GM12878 (cell line): ENCODE measurements around the gene NDE1. TPM values are rescaled to one million over a fixed set of nuclear protein-coding genes. Genes with fewer than 3 reads are reported as not detected.

Source experiments
- ATAC-seq: fragments of 200-7000 bp; cut with Tn5 transposase; 3 replicates; pipeline ENCODE4 v1.9.1; 2020; ENCODE audit warnings: mild to moderate bottlenecking, moderate library complexity
- BruUV-seq: library from RNA; stranded (reverse); fragments of 400-500 nt; replicated peaks from 2 replicates; lab custom pipeline; 2021; lab: Mats Ljungman, UMichigan
- CTCF ChIA-PET: fragments of 300-600 bp; sonication (Branson Sonifier 250); formaldehyde crosslinking; extraction: SDS; loops from one replicate; lab custom pipeline; 2021; ENCODE audit warnings: inconsistent platforms; lab: Yijun Ruan, JAX
- POLR2A ChIA-PET: fragments of 350-600 bp; formaldehyde crosslinking; extraction: SDS; loops from one replicate; lab custom pipeline; 2021; ENCODE audit warnings: inconsistent platforms; lab: Charles Lee
- RAD21 ChIA-PET: fragments of 300-600 bp; sonication (Branson Sonifier 250); formaldehyde crosslinking; loops from one replicate; lab custom pipeline; 2023; ENCODE audit warnings: antibody characterized with exemption; ENCODE audit not compliant: unreplicated experiment; lab: Charles Lee
- SMC1A ChIA-PET: fragments of 300-600 bp; sonication (Branson Sonifier 250); formaldehyde crosslinking; loops from one replicate; lab custom pipeline; 2023; ENCODE audit not compliant: unreplicated experiment, uncharacterized antibody; lab: Charles Lee
- DNase-seq: peaks from one replicate; pipeline ENCODE4 v3.0.0-alpha.2; 2011; ENCODE audit warnings: low read depth, low spot score
- FAIRE-seq: peaks from 3 replicates; lab custom pipeline; 2011; peaks lifted over from hg19 to GRCh38; lab: Jason Lieb, UNC
- H2AFZ ChIP-seq: 2 replicates; pipeline ENCODE4 v1.6.0; 2011; ENCODE audit warnings: low read depth, low read length, control low read depth; ENCODE audit not compliant: control insufficient read depth
- H3K27ac ChIP-seq: 2 replicates; pipeline ENCODE4 v1.5.1; 2011; ENCODE audit warnings: control low read depth; ENCODE audit not compliant: control insufficient read depth, insufficient read depth
- H3K27me3 ChIP-seq, 2 experiments: replicated peaks in 1 of 2; 2 replicates each; pipeline versions ENCODE4 v1.6.0 to v1.6.1; 2011; ENCODE audit warnings: low read length in 1 of 2; ENCODE audit not compliant: control insufficient read depth in 2 of 2, insufficient read depth in 2 of 2
- H3K36me3 ChIP-seq, 2 experiments: 2 replicates each; pipeline ENCODE4 v1.5.1; 2011; ENCODE audit warnings: low read length in 1 of 2; ENCODE audit not compliant: control insufficient read depth in 2 of 2, insufficient read depth in 2 of 2
- H3K4me1 ChIP-seq: 2 replicates; pipeline ENCODE4 v1.6.1; 2011; ENCODE audit warnings: mild to moderate bottlenecking, low read length, moderate library complexity, mixed read lengths; ENCODE audit not compliant: control insufficient read depth, insufficient read depth
- H3K4me2 ChIP-seq: 2 replicates; pipeline ENCODE4 v1.6.0; 2011; ENCODE audit warnings: control low read depth; ENCODE audit not compliant: control insufficient read depth, insufficient read depth
- H3K4me3 ChIP-seq: fragments of 200-600 bp; sonication (generic); 2 replicates; pipeline ENCODE4 v1.5.1; 2016
- H3K79me2 ChIP-seq: 2 replicates; pipeline ENCODE4 v1.6.0; 2011; ENCODE audit warnings: low read length; ENCODE audit not compliant: control insufficient read depth, insufficient read depth
- H3K9ac ChIP-seq: 2 replicates; pipeline ENCODE4 v1.8.0; 2011; ENCODE audit warnings: low read length, control low read depth, mixed read lengths; ENCODE audit not compliant: control insufficient read depth, insufficient read depth
- H3K9me3 ChIP-seq: replicated peaks from 3 replicates; pipeline ENCODE4 v1.5.1; 2011; ENCODE audit warnings: mild to moderate bottlenecking, low read length; ENCODE audit not compliant: control insufficient read depth, insufficient read depth
- H4K20me1 ChIP-seq: 2 replicates; pipeline ENCODE4 v1.6.0; 2011; ENCODE audit not compliant: control insufficient read depth, insufficient read depth
- ATF7 ChIP-seq: fragments of 450-650 bp; IDR thresholded peaks from 2 replicates; pipeline ENCODE4 v1.6.1; 2016; ENCODE audit warnings: low read depth, mild to moderate bottlenecking
- CBFB ChIP-seq: IDR thresholded peaks from 2 replicates; pipeline ENCODE4 v1.6.1; 2016; ENCODE audit warnings: antibody characterized with exemption, low read depth
- CEBPB ChIP-seq, 2 experiments: fragments of 150-350 bp in 1 of 2; IDR thresholded peaks; 2 replicates each; pipeline ENCODE4 v1.6.1; 2012 to 2014; ENCODE audit warnings: low read depth in 2 of 2, low read length in 2 of 2, borderline replicate concordance in 1 of 2, inconsistent platforms in 1 of 2
- DPF2 ChIP-seq: fragments of 450-650 bp; IDR thresholded peaks from 2 replicates; pipeline ENCODE4 v1.6.1; 2017; ENCODE audit warnings: mild to moderate bottlenecking
- EP300 ChIP-seq, 2 experiments: fragments of 150-350 bp in 1 of 2; IDR thresholded peaks; 2 replicates each; pipeline ENCODE4 v1.6.1; 2011 to 2012; ENCODE audit warnings: low read depth in 2 of 2, low read length in 2 of 2, borderline replicate concordance in 1 of 2, improper control_type of control experiment in 1 of 2, inconsistent platforms in 1 of 2; ENCODE audit not compliant: control insufficient read depth in 1 of 2
- ETV6 ChIP-seq, 2 experiments: fragments of 450-650 bp in 1 of 2; IDR thresholded peaks in 1 of 2; conservative IDR thresholded peaks in 1 of 2; 2 replicates each; pipeline ENCODE4 v1.6.1; 2014; ENCODE audit warnings: antibody characterized with exemption in 1 of 2, borderline replicate concordance in 1 of 2, low read depth in 1 of 2, mild to moderate bottlenecking in 1 of 2, moderate library complexity in 1 of 2
- HCFC1 ChIP-seq: fragments of 150-350 bp; IDR thresholded peaks from 2 replicates; pipeline ENCODE4 v1.6.1; 2014; ENCODE audit warnings: low read length
- HDAC6 ChIP-seq: fragments of 200-600 bp; sonication (generic); IDR thresholded peaks from one replicate; pipeline ENCODE4 v1.8.0; 2017; ENCODE audit warnings: antibody characterized with exemption; ENCODE audit not compliant: unreplicated experiment
- POLR2AphosphoS2 ChIP-seq: IDR thresholded peaks from 2 replicates; pipeline ENCODE4 v1.6.1; 2011; ENCODE audit warnings: low read depth, mild to moderate bottlenecking, low read length, improper control_type of control experiment, moderate library complexity
- RELA ChIP-seq: fragments of 450-650 bp; IDR thresholded peaks from 2 replicates; pipeline ENCODE4 v1.8.0; 2014; ENCODE audit warnings: borderline replicate concordance; ENCODE audit not compliant: partially characterized antibody
- SIX5 ChIP-seq: IDR thresholded peaks from 2 replicates; pipeline ENCODE4 v1.6.1; 2011; ENCODE audit warnings: mild to moderate bottlenecking, low read depth, low read length, moderate library complexity; ENCODE audit not compliant: severe bottlenecking
- SMARCA5 ChIP-seq: fragments of 450-650 bp; IDR thresholded peaks from 2 replicates; pipeline ENCODE4 v1.6.1; 2017; ENCODE audit warnings: mild to moderate bottlenecking
- TCF12 ChIP-seq: IDR thresholded peaks from 2 replicates; pipeline ENCODE4 v1.6.1; 2011; ENCODE audit warnings: low read depth, mild to moderate bottlenecking, low read length
- YY1 ChIP-seq: IDR thresholded peaks from 2 replicates; pipeline ENCODE4 v1.6.1; 2011; ENCODE audit warnings: low read depth, mild to moderate bottlenecking, low read length
- WGBS: methylation state at CpG from one replicate; pipeline ENCODE4 v1.1.6; 2016; ENCODE audit warnings: low lambda C conversion rate; ENCODE audit not compliant: insufficient replicate concordance, insufficient coverage; ENCODE audit errors: missing lambda C conversion rate; 5-methylcytosine and 5-hydroxymethylcytosine counted together
- in situ Hi-C: fragments of 300-500 bp; cut with MboI; formaldehyde crosslinking; loops from 9 replicates; pipeline ENCODE4 v1.14.3; 2018; ENCODE audit warnings: mixed read lengths
- intact Hi-C: fragments of 100-400 bp; cut with micrococcal nuclease; formaldehyde crosslinking; loops from one replicate; pipeline ENCODE4 v1.14.2; 2022; ENCODE audit not compliant: unreplicated experiment
- polyA plus RNA-seq, 11 experiments: library from polyadenylated mRNA; depleted of rRNA in 4 of 11; unstranded in 6 of 11; stranded (reverse) in 5 of 11; fragments of >200 nt; fragmentation: Nextera tagmentation in 4 of 11; fragmentation: Illumina TruSeq in 1 of 11; extraction: Ambion mirVana in 4 of 11; extraction: Trizol in 1 of 11; gene quantifications; 1 replicate in 1 of 11; 2 replicates in 10 of 11; pipeline versions ENCODE4 v1.2.1 to v1.2.3, GENCODE V29; 2011 to 2016; ENCODE audit warnings: inconsistent platforms in 2 of 11, missing spikeins in 2 of 11, low read depth in 1 of 11
- total RNA-seq, 4 experiments: library from RNA; depleted of rRNA in 3 of 4; stranded (reverse); fragments of >200 nt in 3 of 4; fragmentation: Illumina TruSeq in 1 of 4; extraction: Trizol in 1 of 4; gene quantifications; 2 replicates each; pipeline versions ENCODE4 v1.2.1 to v1.2.3, GENCODE V29; 2013 to 2021
- TF ChIP-seq, protein P1 (sequence below), 3 experiments: IDR thresholded peaks in 2 of 3; conservative IDR thresholded peaks in 1 of 3; 2 replicates each; pipeline ENCODE4 v1.5.1; 2011; ENCODE audit warnings: low read depth in 3 of 3, low read length in 3 of 3, mild to moderate bottlenecking in 3 of 3, control low read depth in 2 of 3, moderate library complexity in 2 of 3, inconsistent platforms in 1 of 3, mixed read lengths in 1 of 3; ENCODE audit not compliant: control insufficient read depth in 2 of 3, insufficient read depth in 1 of 3; ENCODE audit errors: extremely low read depth in 1 of 3

Gene NDE1
- total and polyA plus RNA-seq, 10 of the 15 experiments (the other 5 are each of a cell fraction or from before 2014, with no cell fraction given) = 5.7 to 148 (median 87.8) TPM

- H4K20me1 ChIP-seq = no peaks in the 10 kb centered on the region
- ChIA-PET CTCF (interaction anchor here (0.6 to 1.3 kb wide), 4 partner anchors 14 to 434 kb away, joined by 3 to 5 read pairs (median 5); no protein-coding TSS in a partner anchor), POLR2A (no interaction called here), RAD21 (no interaction called here), SMC1A (interaction anchor here (0.7 to 1.1 kb wide), 2 partner anchors 317 to 357 kb away, joined by 3 to 4 read pairs; no protein-coding TSS in a partner anchor)
- no peaks in the 10 kb centered on the region; the same call in 1 of the 2 replicates for H3K4me1 ChIP-seq
- H3K27ac ChIP-seq = no peak overlapping the region
- WGBS = 31% methylated on average over 7 of the region's 7 CpGs
- H3K9me3 ChIP-seq = no peaks in the 10 kb centered on the region
- no peaks in the 10 kb centered on the region for H3K79me2 ChIP-seq
- TF ChIP-seq DPF2 (no peak), ATF7 (no peak), CEBPB (IDR thresholded peaks at IDR 0.05; ENCODE audit: borderline replicate concordance in 1 of 2, low read depth in 2 of 2, low read length in 2 of 2) (no peak), RELA (no peak), HCFC1 (no peak), POLR2AphosphoS2 (no peak), ETV6 (conservative IDR thresholded peaks at IDR 0.05 in 1 of 2, IDR thresholded peaks at IDR 0.05 in 1 of 2; ENCODE audit: borderline replicate concordance in 1 of 2, low read depth in 1 of 2) (no peak), SIX5 (no peak), SMARCA5 (no peak), YY1 (no peak), EP300 (IDR thresholded peaks at IDR 0.05; ENCODE audit: borderline replicate concordance in 1 of 2, control insufficient read depth in 1 of 2, low read depth in 2 of 2, low read length in 2 of 2) (no peak), TCF12 (no peak), CBFB (no peak), HDAC6 (no peak)
- TF ChIP-seq, protein P1, sequence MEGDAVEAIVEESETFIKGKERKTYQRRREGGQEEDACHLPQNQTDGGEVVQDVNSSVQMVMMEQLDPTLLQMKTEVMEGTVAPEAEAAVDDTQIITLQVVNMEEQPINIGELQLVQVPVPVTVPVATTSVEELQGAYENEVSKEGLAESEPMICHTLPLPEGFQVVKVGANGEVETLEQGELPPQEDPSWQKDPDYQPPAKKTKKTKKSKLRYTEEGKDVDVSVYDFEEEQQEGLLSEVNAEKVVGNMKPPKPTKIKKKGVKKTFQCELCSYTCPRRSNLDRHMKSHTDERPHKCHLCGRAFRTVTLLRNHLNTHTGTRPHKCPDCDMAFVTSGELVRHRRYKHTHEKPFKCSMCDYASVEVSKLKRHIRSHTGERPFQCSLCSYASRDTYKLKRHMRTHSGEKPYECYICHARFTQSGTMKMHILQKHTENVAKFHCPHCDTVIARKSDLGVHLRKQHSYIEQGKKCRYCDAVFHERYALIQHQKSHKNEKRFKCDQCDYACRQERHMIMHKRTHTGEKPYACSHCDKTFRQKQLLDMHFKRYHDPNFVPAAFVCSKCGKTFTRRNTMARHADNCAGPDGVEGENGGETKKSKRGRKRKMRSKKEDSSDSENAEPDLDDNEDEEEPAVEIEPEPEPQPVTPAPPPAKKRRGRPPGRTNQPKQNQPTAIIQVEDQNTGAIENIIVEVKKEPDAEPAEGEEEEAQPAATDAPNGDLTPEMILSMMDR (IDR thresholded peaks at IDR 0.05 in 2 of 3, conservative IDR thresholded peaks at IDR 0.05 in 1 of 3; ENCODE audit: control insufficient read depth in 2 of 3, extremely low read depth in 1 of 3, insufficient read depth in 1 of 3, low read depth in 3 of 3, low read length in 3 of 3) = no peak
- no peak overlapping the region for H3K9ac ChIP-seq
- H3K27me3 ChIP-seq = no peaks in the 10 kb centered on the region; a peak in 1 of 4 replicates
- no peak for FAIRE-seq
- no peak for DNase-seq
- no peak overlapping the region for H2AFZ ChIP-seq
- H3K36me3 ChIP-seq = no peaks in the 10 kb centered on the region
- H3K4me2 ChIP-seq = no peak overlapping the region
- ATAC-seq = no peak
- no peak overlapping the region for H3K4me3 ChIP-seq
- in situ Hi-C loops (no loop called here), intact Hi-C loops (no loop called here)
- no TSS peak for BruUV-seq
These were observed 120.1 kb downstream of the NDE1 start for GRCh38 chr16:15770107-15770506.
